Stimulated activated CD4-positive, alpha-beta T cell treated with anti-CD3 and anti-CD28 coated beads, Interleukin-1b, Interleukin-23, amount 100 ng/mL, for 48 hours (primary cell): ENCODE results near the gene GPRC5B.

Experiments
- DNase-seq: peaks from one replicate; pipeline ENCODE4 v3.0.0-alpha.2; 2020

The GPRC5B gene

GRCh38 chr16:19884611-19885450 is at the start of gene GPRC5B:
Gene GPRC5B (minus strand): TSS chr16:19884848. CDS start chr16:19872845, 12,003 bp downstream.
- DNase-seq: peak; percentile 19

- no peak for DNase-seq
Measured at GRCh38 chr16:19933740-19934139, 49.1 kb upstream of the GPRC5B start.

- no peak for DNase-seq
Measured at GRCh38 chr16:19929062-19929511, 44.4 kb upstream of the GPRC5B start.

GRCh38 chr16:19928432-19928831 is 43.8 kb upstream of the GPRC5B start:
- DNase-seq: no peak

GRCh38 chr16:19926449-19927390 is 42.1 kb upstream of the GPRC5B start:
- DNase-seq: no peak

GRCh38 chr16:19923396-19923795 is 38.7 kb upstream of the GPRC5B start:
- no peak for DNase-seq

- no peak for DNase-seq
Measured at GRCh38 chr16:19919142-19919541, 34.5 kb upstream of the GPRC5B start.

- no peak for DNase-seq
Measured at GRCh38 chr16:19916064-19916463, 31.4 kb upstream of the GPRC5B start.

GRCh38 chr16:19914877-19915276 is 30.2 kb upstream of the GPRC5B start:
- DNase-seq: no peak

- no peak for DNase-seq
Measured at GRCh38 chr16:19913340-19913645, 28.6 kb upstream of the GPRC5B start.

- DNase-seq: no peak
Measured at GRCh38 chr16:19912455-19913339, 28.0 kb upstream of the GPRC5B start.

GRCh38 chr16:19911747-19912454 is 27.3 kb upstream of the GPRC5B start:
- no peak for DNase-seq

- DNase-seq: no peak
Measured at GRCh38 chr16:19911204-19911603, 26.6 kb upstream of the GPRC5B start.

- no peak for DNase-seq
Measured at GRCh38 chr16:19909750-19910322, 25.2 kb upstream of the GPRC5B start.

- no peak for DNase-seq
Measured at GRCh38 chr16:19908921-19909320, 24.3 kb upstream of the GPRC5B start.

GRCh38 chr16:19907161-19907992 is 22.7 kb upstream of the GPRC5B start:
- DNase-seq: peak; percentile 78

- DNase-seq: no peak
Measured at GRCh38 chr16:19901164-19901563, 16.5 kb upstream of the GPRC5B start.

GRCh38 chr16:19899605-19899955 is 14.9 kb upstream of the GPRC5B start:
- DNase-seq: no peak

- DNase-seq: peak; percentile 42
Measured at GRCh38 chr16:19898924-19899604, 14.4 kb upstream of the GPRC5B start.

GRCh38 chr16:19898166-19898565 is 13.5 kb upstream of the GPRC5B start:
- DNase-seq: no peak
